ENCODE results near the gene TRPC3.

Gene TRPC3

DNA sequence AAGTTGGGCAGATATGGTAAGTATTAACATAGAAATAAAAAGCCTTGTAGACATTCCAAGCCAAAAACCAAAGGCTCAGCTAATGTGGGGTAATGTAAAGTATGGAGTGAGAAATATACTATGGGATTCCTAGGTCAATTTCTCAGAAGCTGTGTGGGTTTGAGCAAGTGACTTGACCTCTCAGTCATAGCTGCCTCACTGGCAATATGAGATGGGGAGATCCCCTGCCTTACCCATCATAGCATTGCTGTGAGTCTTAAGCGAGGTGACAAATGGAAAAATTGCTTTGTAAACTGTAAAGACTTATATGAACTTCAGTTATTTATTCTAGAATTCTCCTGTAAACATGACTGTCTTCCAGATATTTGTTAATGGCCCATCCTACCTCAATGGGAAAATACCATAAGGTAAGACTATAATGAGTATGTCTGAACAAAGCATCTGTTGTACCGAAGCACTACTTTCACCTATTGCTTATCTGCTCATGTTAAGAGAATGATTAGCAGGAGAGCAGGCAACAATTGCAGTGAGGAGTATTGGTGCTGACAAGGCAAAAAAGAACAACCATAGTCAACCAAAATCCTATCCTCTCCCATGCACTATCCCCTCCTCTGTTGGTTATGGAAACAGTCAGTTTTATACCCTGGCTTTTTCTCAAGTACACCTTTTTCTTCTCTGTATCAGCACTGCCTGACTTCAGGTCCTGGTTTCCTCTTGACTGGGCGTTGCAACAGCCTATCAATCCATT lies 44.1 kb upstream of the TRPC3 start:
- no peak overlapping the region for H3K9ac ChIP-seq (ENCODE audit: low read length)
- TF ChIP-seq, protein P1, sequence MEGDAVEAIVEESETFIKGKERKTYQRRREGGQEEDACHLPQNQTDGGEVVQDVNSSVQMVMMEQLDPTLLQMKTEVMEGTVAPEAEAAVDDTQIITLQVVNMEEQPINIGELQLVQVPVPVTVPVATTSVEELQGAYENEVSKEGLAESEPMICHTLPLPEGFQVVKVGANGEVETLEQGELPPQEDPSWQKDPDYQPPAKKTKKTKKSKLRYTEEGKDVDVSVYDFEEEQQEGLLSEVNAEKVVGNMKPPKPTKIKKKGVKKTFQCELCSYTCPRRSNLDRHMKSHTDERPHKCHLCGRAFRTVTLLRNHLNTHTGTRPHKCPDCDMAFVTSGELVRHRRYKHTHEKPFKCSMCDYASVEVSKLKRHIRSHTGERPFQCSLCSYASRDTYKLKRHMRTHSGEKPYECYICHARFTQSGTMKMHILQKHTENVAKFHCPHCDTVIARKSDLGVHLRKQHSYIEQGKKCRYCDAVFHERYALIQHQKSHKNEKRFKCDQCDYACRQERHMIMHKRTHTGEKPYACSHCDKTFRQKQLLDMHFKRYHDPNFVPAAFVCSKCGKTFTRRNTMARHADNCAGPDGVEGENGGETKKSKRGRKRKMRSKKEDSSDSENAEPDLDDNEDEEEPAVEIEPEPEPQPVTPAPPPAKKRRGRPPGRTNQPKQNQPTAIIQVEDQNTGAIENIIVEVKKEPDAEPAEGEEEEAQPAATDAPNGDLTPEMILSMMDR (IDR thresholded peaks at IDR 0.05; ENCODE audit: insufficient read depth, low read length, poor library complexity, severe bottlenecking), result no peak
- no peak for TF ChIP-seq EZH2phosphoT487 (conservative IDR thresholded peaks at IDR 0.05; ENCODE audit: low read length)
- H4K20me1 ChIP-seq (ENCODE audit: low read depth, low read length), result no peaks in the 10 kb centered on the region
- H3K27ac ChIP-seq (ENCODE audit: low read depth, low read length), result no peak overlapping the region
- no peaks in the 10 kb centered on the region for H3K9me3 ChIP-seq (ENCODE audit: insufficient read depth, low read length)
- no peaks in the 10 kb centered on the region for H3K9me2 ChIP-seq (replicated peaks; ENCODE audit: insufficient read depth, low read length)
- no peak overlapping the region for H3K4me2 ChIP-seq (ENCODE audit: low read depth, low read length, poor library complexity, severe bottlenecking)
- H2AFZ ChIP-seq (ENCODE audit: low read depth, low read length, severe bottlenecking), result no peak overlapping the region
- no peaks in the 10 kb centered on the region for H3K36me3 ChIP-seq (ENCODE audit: low read length)
- H3K79me2 ChIP-seq (ENCODE audit: insufficient read depth, low read length), result no peaks in the 10 kb centered on the region
- H3K27me3 ChIP-seq (ENCODE audit: low read length), result no peaks in the 10 kb centered on the region
- H3F3A ChIP-seq (ENCODE audit: insufficient read depth), result no peaks in the 10 kb centered on the region
- H3K4me3 ChIP-seq (ENCODE audit: insufficient read depth, low read length, poor library complexity, severe bottlenecking), result no peak overlapping the region

DNA sequence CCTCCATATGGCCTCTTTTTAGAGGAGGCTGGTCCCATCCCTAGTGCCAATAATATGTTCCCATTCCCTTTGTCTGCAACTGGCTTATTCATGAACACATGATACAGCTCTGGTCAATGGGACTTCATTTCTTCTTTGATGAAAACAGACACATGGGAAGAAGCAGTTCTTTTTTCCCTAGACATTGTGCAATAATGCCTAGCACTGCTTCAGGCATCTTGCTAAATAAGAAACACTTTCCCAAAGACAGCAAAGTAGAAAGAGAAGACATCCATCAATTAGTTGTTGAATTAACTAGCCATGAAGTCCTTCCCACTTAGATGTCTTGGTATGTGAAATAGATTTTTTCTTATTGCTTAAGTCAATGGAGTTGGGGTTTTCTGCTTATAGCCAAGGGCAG lies 40.1 kb upstream of the TRPC3 start:
- Histone ChIP-seq H4K20me1 (ENCODE audit: low read depth, low read length) (no peaks in the 10 kb centered on the region), H3K27ac (ENCODE audit: low read depth, low read length) (no peak overlapping the region), H2AFZ (ENCODE audit: low read depth, low read length, severe bottlenecking) (no peak overlapping the region), H3K79me2 (ENCODE audit: insufficient read depth, low read length) (no peaks in the 10 kb centered on the region), H3K9me2 (replicated peaks; ENCODE audit: insufficient read depth, low read length) (no peaks in the 10 kb centered on the region), H3F3A (ENCODE audit: insufficient read depth) (no peaks in the 10 kb centered on the region), H3K36me3 (ENCODE audit: low read length) (no peaks in the 10 kb centered on the region), H3K4me3 (ENCODE audit: insufficient read depth, low read length, poor library complexity, severe bottlenecking) (no peak overlapping the region), H3K27me3 (ENCODE audit: low read length) (no peaks in the 10 kb centered on the region), H3K9me3 (ENCODE audit: insufficient read depth, low read length) (no peaks in the 10 kb centered on the region), H3K4me2 (ENCODE audit: low read depth, low read length, poor library complexity, severe bottlenecking) (no peak overlapping the region), H3K9ac (ENCODE audit: low read length) (no peak overlapping the region)
- TF ChIP-seq, protein P1 (IDR thresholded peaks at IDR 0.05; ENCODE audit: insufficient read depth, low read length, poor library complexity, severe bottlenecking), result no peak
- TF ChIP-seq EZH2phosphoT487 (conservative IDR thresholded peaks at IDR 0.05; ENCODE audit: low read length), result no peak

DNA sequence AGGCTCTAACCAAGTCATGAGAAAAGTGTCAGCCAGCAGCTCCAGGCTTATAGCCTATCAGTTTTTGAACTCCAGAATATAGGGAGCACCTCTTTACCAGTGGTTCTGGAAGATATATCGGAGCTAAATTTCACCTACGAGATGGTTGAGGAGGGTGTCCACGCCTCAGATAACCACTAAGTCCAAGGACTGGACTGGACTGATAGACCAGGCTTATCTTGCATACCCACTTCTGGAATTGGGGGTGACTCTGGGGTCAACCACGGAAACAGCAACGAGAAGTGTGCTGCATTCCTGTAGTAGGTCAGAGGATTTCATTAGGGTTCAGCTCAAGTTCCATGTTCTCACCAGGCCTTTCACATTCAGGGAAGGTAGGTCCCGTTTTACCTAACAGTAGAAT lies 38.6 kb upstream of the TRPC3 start:
- Histone ChIP-seq H3K4me3 (ENCODE audit: insufficient read depth, low read length, poor library complexity, severe bottlenecking) (no peak overlapping the region), H3K4me2 (ENCODE audit: low read depth, low read length, poor library complexity, severe bottlenecking) (no peak overlapping the region), H3K27ac (ENCODE audit: low read depth, low read length) (no peak overlapping the region), H3F3A (ENCODE audit: insufficient read depth) (no peaks in the 10 kb centered on the region), H3K9me3 (ENCODE audit: insufficient read depth, low read length) (no peaks in the 10 kb centered on the region), H3K9me2 (replicated peaks; ENCODE audit: insufficient read depth, low read length) (no peaks in the 10 kb centered on the region), H3K79me2 (ENCODE audit: insufficient read depth, low read length) (no peaks in the 10 kb centered on the region), H3K9ac (ENCODE audit: low read length) (no peak overlapping the region), H3K36me3 (ENCODE audit: low read length) (no peaks in the 10 kb centered on the region), H4K20me1 (ENCODE audit: low read depth, low read length) (no peaks in the 10 kb centered on the region), H3K27me3 (ENCODE audit: low read length) (no peaks in the 10 kb centered on the region), H2AFZ (ENCODE audit: low read depth, low read length, severe bottlenecking) (no peak overlapping the region)
- TF ChIP-seq, protein P1 (IDR thresholded peaks at IDR 0.05; ENCODE audit: insufficient read depth, low read length, poor library complexity, severe bottlenecking), result no peak
- TF ChIP-seq EZH2phosphoT487 (conservative IDR thresholded peaks at IDR 0.05; ENCODE audit: low read length), result no peak

All from SU-DHL-6 (cell line).